Smooth muscle cell (in vitro differentiated cells): ENCODE measurements around the gene DIRAS2. TPM values are rescaled to one million over a fixed set of nuclear protein-coding genes. Genes with fewer than 3 reads are reported as not detected.

Experiments used
- DNase-seq: peaks from one replicate; lab custom pipeline; 2025; ENCODE audit not compliant: unreplicated experiment; lab: John Stamatoyannopoulos, UW
- H2AFZ ChIP-seq: fragments of 200-600 bp; sonication (generic); 2 replicates; pipeline ENCODE4 v1.6.0; 2016; ENCODE audit warnings: antibody characterized with exemption, low read depth, mild to moderate bottlenecking
- H3F3A ChIP-seq: fragments of 200-600 bp; sonication (generic); 2 replicates; pipeline ENCODE4 v1.6.0; 2017; ENCODE audit warnings: antibody characterized with exemption, low read depth
- H3K27ac ChIP-seq: fragments of 200-600 bp; sonication (generic); 2 replicates; pipeline ENCODE4 v1.5.1; 2016; ENCODE audit warnings: low read depth, mild to moderate bottlenecking
- H3K27me3 ChIP-seq: fragments of 200-600 bp; sonication (generic); 2 replicates; pipeline ENCODE4 v1.6.1; 2016; ENCODE audit warnings: low read depth, mild to moderate bottlenecking
- H3K36me3 ChIP-seq: fragments of 200-600 bp; sonication (generic); 2 replicates; pipeline ENCODE4 v1.5.1; 2016; ENCODE audit warnings: low read depth
- H3K4me1 ChIP-seq: fragments of 200-600 bp; sonication (generic); 2 replicates; pipeline ENCODE4 v1.5.1; 2016; ENCODE audit warnings: low read depth
- H3K4me2 ChIP-seq: fragments of 200-600 bp; sonication (generic); 2 replicates; pipeline ENCODE4 v1.6.0; 2016; ENCODE audit warnings: mild to moderate bottlenecking
- H3K4me3 ChIP-seq: fragments of 200-600 bp; sonication (generic); 2 replicates; pipeline ENCODE4 v1.5.1; 2016; ENCODE audit warnings: mild to moderate bottlenecking
- H3K79me2 ChIP-seq: fragments of 200-600 bp; sonication (generic); 2 replicates; pipeline ENCODE4 v1.6.0; 2016; ENCODE audit warnings: low read depth, mild to moderate bottlenecking
- H3K9ac ChIP-seq: fragments of 200-600 bp; sonication (generic); 2 replicates; pipeline ENCODE4 v1.6.0; 2016; ENCODE audit warnings: low read depth
- H3K9me3 ChIP-seq: fragments of 200-600 bp; sonication (generic); replicated peaks from 2 replicates; pipeline ENCODE4 v1.5.1; 2016; ENCODE audit warnings: low read depth
- H4K20me1 ChIP-seq: fragments of 200-600 bp; sonication (generic); 2 replicates; pipeline ENCODE4 v1.6.0; 2016; ENCODE audit warnings: low read depth
- WGBS: methylation state at CpG from one replicate; pipeline ENCODE4 v1.1.7; 2016; ENCODE audit warnings: low lambda C conversion rate; 5-methylcytosine and 5-hydroxymethylcytosine counted together
- polyA plus RNA-seq: library from polyadenylated mRNA; unstranded; fragments of >200 nt; fragmentation: Nextera tagmentation; extraction: Ambion mirVana; gene quantifications from 2 replicates; pipeline ENCODE4 v1.2.1, GENCODE V29; 2016
- total RNA-seq: library from RNA; depleted of rRNA; stranded (reverse); fragments of >200 nt; gene quantifications from 2 replicates; pipeline ENCODE4 v1.2.3, GENCODE V29; 2014
- TF ChIP-seq, protein P1 (sequence below): fragments of 200-600 bp; sonication (generic); IDR thresholded peaks from 2 replicates; pipeline ENCODE4 v1.5.1; 2017; ENCODE audit warnings: borderline replicate concordance, mild to moderate bottlenecking, antibody characterized with exemption; ENCODE audit not compliant: insufficient read depth, poor library complexity, severe bottlenecking

The DIRAS2 gene
- total and polyA plus RNA-seq, 2 experiments from 2014 or later = 0.30 to 2.2 TPM

- no peak for DNase-seq
- H3K9me3 ChIP-seq = no peaks in the 10 kb centered on the region
- no peak overlapping the region for H3K4me3 ChIP-seq
- H3K79me2 ChIP-seq = no peaks in the 10 kb centered on the region
- H3K27ac ChIP-seq = no peak overlapping the region
- TF ChIP-seq, protein P1, sequence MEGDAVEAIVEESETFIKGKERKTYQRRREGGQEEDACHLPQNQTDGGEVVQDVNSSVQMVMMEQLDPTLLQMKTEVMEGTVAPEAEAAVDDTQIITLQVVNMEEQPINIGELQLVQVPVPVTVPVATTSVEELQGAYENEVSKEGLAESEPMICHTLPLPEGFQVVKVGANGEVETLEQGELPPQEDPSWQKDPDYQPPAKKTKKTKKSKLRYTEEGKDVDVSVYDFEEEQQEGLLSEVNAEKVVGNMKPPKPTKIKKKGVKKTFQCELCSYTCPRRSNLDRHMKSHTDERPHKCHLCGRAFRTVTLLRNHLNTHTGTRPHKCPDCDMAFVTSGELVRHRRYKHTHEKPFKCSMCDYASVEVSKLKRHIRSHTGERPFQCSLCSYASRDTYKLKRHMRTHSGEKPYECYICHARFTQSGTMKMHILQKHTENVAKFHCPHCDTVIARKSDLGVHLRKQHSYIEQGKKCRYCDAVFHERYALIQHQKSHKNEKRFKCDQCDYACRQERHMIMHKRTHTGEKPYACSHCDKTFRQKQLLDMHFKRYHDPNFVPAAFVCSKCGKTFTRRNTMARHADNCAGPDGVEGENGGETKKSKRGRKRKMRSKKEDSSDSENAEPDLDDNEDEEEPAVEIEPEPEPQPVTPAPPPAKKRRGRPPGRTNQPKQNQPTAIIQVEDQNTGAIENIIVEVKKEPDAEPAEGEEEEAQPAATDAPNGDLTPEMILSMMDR = no peak
- no peaks in the 10 kb centered on the region for H3F3A ChIP-seq
- H3K36me3 ChIP-seq = no peaks in the 10 kb centered on the region
- H3K27me3 ChIP-seq = peaks cover 33% of the 10 kb centered on the region
- H2AFZ ChIP-seq = no peak overlapping the region
- no peaks in the 10 kb centered on the region for H3K4me1 ChIP-seq
- no peak overlapping the region for H3K9ac ChIP-seq
- 62% methylated on average over 1 of the region's 1 CpG for WGBS
- H3K4me2 ChIP-seq = no peak overlapping the region
- no peaks in the 10 kb centered on the region for H4K20me1 ChIP-seq
These were observed 3.1 kb upstream of the DIRAS2 start for GRCh38 chr9:90645721-90646120.

GRCh38 chr9:90641884-90642487 lies 638 bp downstream of the DIRAS2 start:
- H3K9ac ChIP-seq = no peak overlapping the region
- no peaks in the 10 kb centered on the region for H3K79me2 ChIP-seq
- H3K27ac ChIP-seq = no peak overlapping the region
- no peaks in the 10 kb centered on the region for H3K36me3 ChIP-seq
- H3K4me3 ChIP-seq = peak overlapping the region; percentile 58
- H3K4me2 ChIP-seq = peak overlapping the region; percentile 84
- H3F3A ChIP-seq = no peaks in the 10 kb centered on the region
- H2AFZ ChIP-seq = peak overlapping the region; percentile 89
- TF ChIP-seq, protein P1 = no peak
- no peaks in the 10 kb centered on the region for H3K9me3 ChIP-seq
- H3K4me1 ChIP-seq = no peaks in the 10 kb centered on the region
- no peak for DNase-seq
- WGBS = 33% methylated on average over 10 of the region's 10 CpGs
- H4K20me1 ChIP-seq = no peaks in the 10 kb centered on the region
- H3K27me3 ChIP-seq = peaks cover 38% of the 10 kb centered on the region

DNA sequence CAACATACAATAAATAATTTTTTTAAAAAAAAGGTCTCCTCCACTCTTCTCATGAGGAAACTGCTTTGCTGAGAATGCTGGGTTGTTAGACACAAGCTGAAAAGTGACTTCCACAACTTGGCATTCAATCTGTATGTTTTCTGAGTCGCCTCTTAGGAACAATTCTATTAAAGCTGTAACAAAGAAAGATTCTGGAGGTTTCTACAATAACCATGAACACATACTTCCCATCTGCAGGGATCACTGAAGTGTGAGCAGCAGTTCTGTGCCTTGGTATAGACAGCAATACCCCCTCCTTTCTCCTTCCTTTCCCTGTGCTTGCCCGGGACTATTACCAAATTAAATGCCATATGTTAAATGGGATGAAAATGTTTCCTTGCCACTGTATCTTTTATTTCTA lies 1.5 kb downstream of the DIRAS2 start:
- Histone ChIP-seq H3K4me2 (no peak overlapping the region), H3K9me3 (no peaks in the 10 kb centered on the region), H3K4me3 (no peak overlapping the region), H3F3A (no peaks in the 10 kb centered on the region), H3K36me3 (no peaks in the 10 kb centered on the region), H3K27ac (no peak overlapping the region), H3K9ac (no peak overlapping the region), H2AFZ (no peak overlapping the region), H3K4me1 (no peaks in the 10 kb centered on the region), H3K27me3 (peaks cover 38% of the 10 kb centered on the region), H4K20me1 (no peaks in the 10 kb centered on the region), H3K79me2 (no peaks in the 10 kb centered on the region)
- TF ChIP-seq, protein P1 = no peak
- WGBS = 65% methylated on average over 2 of the region's 2 CpGs
- no peak for DNase-seq

GRCh38 chr9:90640361-90640760 lies 2.3 kb downstream of the DIRAS2 start:
- no peaks in the 10 kb centered on the region for H3K79me2 ChIP-seq
- no peak overlapping the region for H3K27ac ChIP-seq
- DNase-seq = no peak
- H3K4me2 ChIP-seq = no peak overlapping the region
- no peak overlapping the region for H3K9ac ChIP-seq
- 85% methylated on average over 2 of the region's 2 CpGs for WGBS
- H3K9me3 ChIP-seq = no peaks in the 10 kb centered on the region
- no peaks in the 10 kb centered on the region for H3K4me1 ChIP-seq
- H3K4me3 ChIP-seq = no peak overlapping the region
- TF ChIP-seq, protein P1 = no peak
- peaks cover 38% of the 10 kb centered on the region for H3K27me3 ChIP-seq
- H4K20me1 ChIP-seq = no peaks in the 10 kb centered on the region
- H2AFZ ChIP-seq = no peak overlapping the region
- H3K36me3 ChIP-seq = no peaks in the 10 kb centered on the region
- no peaks in the 10 kb centered on the region for H3F3A ChIP-seq
